ENCODE results near the gene GPR158.

Gene GPR158

DNA sequence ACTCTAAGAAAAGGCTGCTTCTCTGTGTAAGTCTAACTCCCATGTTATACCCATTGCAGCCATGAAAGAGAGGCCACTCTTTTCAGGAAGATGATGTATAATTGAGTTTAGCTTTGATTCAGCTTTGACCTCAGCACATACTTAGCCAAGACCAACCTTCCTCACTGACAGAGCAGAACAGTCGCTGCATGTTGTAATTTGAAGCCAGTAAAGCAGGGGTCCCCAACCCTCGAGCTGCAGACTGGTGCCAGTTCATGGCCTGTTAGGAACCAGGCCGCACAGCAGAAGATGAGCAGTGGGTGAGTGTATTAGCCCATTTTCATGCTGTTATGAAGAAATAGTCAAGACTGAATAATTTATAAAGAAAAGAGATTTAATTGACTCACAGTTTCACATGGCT lies 223.9 kb downstream of the GPR158 start:
- no peak for DNase-seq (ENCODE audit: low read depth)

DNA sequence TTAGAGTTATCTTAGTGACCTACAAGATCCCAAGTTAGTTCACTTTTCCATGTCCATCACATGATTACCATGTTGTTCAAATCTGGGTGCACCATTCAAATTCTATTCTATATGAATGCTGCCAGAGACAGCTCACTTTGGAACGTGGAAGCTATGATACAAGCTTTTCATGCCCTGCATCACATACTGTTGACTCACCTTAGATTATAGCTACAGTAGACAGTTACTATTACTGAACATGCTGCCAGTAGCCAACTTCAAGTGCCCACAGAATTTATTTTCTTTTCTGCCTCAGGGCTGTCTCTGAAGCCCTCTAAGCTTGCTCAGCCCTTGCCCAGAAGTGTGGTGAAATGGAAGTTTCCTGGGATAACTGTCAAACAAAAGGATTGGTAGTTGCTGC lies 231.1 kb downstream of the GPR158 start:
- no peak for DNase-seq (ENCODE audit: low read depth)

DNA sequence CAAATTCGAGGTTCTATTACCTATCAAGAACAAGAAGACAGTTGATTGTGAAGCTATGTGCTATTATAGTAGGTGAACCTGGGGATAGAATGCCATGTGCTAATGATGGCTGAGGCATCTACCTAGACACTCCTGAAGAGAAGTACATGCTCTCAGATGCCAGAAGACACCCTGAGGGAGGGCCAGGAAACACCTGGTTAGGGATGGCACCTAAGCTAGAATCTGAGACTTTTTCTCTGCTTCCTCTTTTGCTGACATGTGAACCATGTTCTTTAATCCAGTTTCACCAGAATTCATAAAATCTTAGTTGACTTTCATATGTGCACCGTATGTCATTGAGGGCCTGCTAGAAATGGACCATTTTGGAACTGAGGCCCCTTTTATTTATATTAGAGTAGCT lies 242.8 kb downstream of the GPR158 start:
- DNase-seq (ENCODE audit: low read depth), result no peak

DNA sequence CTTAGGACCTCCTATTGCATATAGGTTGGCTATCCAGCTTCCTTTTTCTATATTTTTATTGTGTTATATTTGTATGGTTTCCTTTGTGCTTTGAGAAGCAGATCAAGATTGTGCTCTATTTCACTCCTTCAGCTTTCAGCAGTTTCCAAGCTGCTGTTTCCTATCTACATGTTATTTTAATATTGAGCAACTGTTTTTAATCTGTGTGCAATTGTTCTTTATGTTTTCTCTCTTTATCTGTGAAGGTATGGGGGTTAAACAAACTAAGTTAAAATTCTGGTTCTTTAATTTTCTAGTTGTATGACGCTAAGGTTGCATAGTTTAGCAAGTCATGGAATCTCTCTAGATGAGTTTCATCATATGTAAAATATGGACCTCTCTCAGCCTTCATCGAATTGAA lies 251.0 kb downstream of the GPR158 start:
- no peak for DNase-seq (ENCODE audit: low read depth)

DNA sequence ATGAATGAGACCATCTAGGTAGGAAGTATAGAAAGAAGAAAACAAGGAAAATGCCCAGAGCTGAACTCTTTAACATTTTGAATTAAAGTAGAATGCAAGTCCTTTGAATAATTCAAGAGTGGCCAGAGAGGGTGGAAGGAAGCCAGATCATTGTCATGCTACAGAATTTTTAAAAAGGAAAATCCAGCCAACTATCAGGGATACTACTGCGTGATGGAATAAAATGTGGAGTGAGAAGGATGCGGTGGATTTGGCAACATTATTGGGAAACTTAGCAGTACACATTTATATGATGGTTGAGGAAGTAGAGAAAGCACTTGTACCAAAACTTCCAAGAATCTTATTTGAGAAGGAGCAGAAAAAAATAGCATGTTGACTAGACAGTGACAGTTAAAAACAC lies 261.6 kb downstream of the GPR158 start:
- no peak for DNase-seq (ENCODE audit: low read depth)

DNA sequence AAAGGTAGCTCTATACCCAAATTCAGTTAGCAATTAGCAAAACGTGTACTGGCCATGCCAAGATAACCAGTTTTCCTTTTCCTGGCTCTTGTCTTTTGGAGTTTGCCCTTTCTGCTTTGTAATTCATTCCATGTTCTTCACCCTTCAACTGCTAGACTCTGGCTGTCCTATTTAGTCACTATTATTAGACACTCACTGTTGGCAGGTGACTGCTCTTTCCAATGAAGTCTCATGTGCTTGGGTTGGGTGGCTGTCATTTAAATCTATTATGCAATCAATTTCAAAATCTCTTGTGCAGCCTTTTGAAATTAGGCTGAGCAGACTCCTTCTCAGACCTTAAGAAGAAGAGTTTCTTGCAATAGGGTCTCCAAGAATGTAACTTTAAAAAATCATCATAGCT lies 266.5 kb downstream of the GPR158 start:
- DNase-seq (ENCODE audit: low read depth), result no peak

DNA sequence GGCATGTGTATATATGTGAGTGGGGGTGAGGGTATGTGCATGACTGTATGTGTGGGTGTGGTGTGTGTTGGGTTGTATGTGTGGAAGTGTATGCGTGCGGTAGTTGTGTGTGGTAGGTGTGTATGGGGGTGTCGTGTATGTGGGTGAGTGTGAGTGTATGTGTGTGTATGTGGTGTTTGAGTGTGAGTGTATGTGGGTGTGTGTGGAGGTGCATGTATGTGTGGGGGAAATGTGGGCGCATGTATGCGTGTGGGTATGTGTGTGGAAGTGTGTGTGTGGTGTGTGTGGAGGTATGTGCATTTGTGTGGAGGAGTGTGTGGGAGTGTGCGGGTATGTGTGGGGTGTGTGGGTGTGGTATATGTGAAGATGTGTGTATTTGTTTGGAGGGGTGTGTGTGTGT lies 269.5 kb downstream of the GPR158 start:
- no peak for DNase-seq (ENCODE audit: low read depth)

DNA sequence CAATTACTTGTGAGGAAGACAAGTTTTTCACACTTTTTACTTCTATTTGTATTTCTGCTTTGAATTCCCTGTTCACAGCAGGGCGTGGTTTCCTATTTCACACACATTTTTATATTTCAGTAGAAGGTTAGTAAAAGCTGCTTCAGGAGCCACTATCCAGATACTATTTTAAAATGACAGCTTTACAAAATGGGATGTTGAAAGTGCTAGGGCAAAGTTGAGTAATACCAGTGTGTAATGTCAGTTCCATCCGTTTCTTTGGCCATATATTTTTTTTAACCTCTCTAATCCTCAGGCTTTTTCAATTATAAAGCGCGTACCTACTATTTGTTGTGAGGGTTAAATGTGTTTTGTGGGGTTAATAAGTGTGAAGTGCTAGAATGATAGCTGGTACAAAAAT lies 276.6 kb downstream of the GPR158 start:
- DNase-seq (ENCODE audit: low read depth), result no peak

DNA sequence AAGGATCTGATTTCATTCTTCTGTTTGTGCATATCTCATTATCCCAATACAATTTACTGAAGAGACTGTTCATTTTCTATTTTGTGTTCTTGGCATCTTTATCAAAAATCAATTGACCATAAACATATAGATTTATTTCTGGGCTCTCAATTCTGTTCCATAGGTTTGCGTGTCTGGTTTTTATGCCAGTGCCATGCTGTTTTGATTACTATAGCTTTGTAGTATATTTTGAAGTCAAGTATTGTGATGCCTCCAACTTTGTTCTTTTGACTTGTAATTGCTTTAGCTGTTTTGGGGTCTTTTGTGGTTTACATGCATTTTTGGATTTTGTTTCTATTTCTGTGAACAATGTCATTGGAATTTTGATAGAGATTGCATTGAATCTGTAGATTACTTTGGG lies 278.8 kb downstream of the GPR158 start:
- no peak for DNase-seq (ENCODE audit: low read depth)

DNA sequence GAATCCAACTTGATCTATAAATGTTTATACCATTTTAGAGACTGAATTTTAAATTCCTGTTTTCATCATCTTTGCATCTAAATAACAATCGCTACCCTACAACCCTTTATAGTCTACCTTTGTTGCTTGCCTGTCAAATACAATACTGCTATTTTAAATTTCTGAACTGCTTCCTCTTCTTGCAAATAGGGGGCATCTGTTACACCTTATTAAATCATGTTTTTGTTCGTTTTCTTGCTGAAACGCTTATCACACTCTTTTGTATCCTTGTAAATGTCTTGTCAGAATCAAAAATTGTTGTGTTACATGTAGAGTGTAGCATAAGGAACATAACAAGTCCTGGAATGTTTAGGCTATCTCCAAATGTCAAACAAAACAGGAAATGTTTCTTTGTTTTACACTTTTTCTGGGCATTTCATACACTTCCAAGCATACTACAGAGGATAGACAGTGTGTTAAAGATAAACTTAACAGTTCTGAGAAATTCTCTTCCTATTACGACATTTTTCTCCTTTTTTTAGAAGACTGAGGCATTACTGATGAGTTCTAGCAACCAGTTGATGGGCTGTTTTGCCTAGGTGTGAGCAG lies 281.3 kb downstream of the GPR158 start:
- DNase-seq (ENCODE audit: low read depth), result no peak

DNA sequence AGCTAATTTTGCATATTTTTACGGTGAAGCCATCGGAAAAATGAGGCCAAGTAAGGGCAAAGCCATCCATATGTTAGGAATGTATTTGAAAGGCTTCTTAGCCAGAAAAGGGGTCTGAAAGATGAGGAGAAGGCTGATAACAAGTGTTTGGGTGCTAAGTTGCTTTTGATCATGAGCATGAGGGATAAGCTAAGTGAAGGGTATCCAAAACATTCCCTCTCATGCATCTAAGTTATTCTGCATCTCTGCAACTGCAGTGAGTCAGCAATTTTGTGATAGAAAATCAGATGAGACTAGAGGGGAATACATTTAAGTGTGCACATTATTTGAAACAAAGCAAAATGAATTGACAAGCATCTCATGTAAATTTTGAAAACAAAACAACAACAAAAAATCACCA lies 282.8 kb downstream of the GPR158 start:
- DNase-seq (ENCODE audit: low read depth), result no peak

DNA sequence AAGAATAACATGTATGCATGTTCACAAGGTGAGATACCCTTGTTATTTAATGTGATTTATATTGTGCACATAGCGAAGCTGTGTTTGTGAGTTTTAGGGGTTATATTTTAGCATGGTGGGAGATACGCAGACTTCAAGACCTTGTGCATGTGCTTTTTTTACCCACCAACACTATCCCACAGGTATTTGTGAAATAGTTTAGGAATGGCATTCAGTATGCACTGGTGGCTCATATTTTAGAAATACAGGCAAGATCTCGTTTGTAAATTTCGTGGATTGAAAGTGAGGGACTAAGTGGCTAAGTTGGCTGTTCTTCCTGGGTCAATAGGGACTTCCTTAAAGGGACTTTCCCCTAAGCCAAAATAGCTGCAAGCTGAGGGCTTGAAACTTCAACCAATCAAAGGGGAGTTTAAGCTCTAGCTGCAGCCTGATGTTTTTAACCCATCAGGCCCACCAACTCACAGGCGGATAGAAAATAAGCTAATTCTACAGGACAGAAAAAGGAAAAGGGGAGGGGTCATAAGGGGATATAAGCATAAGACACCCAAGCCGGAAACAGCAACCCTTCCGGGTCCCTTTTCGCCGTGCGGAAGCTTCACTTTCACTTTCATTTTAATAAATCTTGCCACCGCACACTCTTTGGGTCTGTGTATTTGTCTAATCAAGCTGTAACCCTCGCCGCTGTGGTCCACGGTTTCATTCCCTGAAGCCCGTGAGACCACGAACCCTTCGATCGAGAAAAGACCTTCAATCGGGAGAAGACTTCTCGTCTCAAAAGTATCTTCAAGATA lies 291.0 kb downstream of the GPR158 start:
- DNase-seq (ENCODE audit: low read depth), result no peak

DNA sequence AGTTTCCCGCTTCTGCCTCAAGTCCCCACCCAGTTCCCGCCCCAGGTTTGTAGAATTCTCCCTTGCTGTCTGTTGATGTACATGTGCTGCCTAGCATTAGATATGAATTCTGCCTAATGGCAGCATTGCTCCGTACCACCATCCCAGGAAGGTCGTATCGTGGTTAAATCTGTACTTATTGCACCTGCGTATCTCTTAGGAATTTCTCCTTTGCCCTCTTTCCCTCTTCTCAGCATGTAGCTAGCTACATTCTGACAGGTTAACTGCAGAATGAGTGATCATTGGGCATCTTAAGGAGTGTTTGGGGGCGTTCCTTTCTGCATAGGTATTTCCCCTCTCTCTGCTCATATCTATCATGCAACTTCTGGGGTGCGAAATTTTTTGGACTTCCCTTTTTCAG lies 293.1 kb downstream of the GPR158 start:
- no peak for DNase-seq (ENCODE audit: low read depth)

DNA sequence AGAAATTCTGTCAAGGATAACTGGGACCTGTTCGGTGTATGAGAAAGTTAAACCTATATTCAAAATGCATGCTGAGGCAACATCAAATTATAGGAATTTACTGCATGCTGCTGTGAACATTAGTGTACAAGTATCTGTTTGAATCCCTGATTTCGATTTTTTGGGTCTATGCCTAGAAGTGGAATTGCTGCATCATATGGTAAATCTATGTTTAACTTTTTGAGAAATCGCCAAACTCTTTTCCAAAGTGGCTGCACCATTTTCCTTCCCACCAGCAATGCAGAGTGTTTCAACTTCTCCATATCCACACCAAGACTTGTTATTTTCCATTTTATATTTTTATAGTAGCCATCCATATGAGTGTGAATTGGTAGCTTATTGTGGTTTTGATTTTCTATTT lies 306.7 kb downstream of the GPR158 start:
- DNase-seq (ENCODE audit: low read depth), result no peak

DNA sequence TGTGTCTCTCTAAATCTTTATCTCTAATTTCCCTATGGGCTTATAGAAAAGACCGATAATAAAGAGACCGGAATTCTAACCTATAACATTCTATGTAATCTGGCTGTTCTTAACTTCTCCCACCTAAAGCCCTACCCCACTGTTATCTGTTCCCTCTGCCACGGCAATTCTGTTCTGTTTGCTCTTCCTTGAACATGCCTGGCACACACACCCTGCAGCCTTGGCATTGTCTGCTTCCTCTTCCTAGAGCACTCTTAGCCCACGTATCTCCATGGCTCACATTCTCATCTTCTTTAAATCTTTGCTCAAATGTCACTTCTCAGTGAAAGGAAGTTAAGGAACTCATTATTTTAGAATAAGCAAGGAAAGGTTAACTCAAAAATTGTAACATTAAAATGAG lies 309.2 kb downstream of the GPR158 start:
- no peak for DNase-seq (ENCODE audit: low read depth)

DNA sequence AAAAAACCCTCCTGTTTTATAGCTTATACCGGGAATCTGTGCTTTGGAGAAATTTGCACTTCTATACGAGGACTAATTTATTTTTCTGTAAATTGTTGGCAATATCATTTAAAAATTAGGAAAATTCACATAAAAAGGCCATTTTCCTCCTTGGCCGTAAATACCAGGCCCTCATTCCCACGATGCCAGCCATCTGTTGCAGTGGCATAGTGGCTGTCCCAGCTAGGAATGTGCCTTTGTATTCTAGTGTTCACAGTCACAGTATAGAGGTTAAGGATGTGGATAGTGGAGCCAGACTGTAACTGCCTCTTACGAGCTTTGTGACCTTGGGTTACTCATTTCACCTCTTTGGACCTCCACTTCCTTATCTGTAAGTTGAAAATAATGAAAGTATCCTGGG lies 312.5 kb downstream of the GPR158 start:
- no peak for DNase-seq (ENCODE audit: low read depth)

DNA sequence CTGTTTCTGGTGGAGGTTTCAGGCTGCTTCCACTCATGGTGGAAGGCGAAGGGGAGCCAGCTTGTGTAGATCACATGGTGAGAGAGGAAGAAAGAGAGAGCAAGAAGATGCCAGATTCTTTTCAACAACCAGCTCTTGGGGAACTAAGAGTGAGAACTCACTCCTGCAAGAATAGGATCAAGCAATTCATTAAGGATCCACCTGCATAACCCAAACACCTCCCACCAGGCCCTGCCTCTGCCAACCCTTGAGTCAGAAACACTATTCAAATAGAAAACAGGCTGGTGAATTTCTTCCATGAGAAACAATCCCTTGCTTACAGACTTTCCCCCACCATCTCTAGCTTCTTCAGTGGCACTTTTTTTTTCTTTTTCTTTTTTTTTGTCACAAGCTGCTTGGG lies 317.2 kb downstream of the GPR158 start:
- DNase-seq (ENCODE audit: low read depth), result no peak

DNA sequence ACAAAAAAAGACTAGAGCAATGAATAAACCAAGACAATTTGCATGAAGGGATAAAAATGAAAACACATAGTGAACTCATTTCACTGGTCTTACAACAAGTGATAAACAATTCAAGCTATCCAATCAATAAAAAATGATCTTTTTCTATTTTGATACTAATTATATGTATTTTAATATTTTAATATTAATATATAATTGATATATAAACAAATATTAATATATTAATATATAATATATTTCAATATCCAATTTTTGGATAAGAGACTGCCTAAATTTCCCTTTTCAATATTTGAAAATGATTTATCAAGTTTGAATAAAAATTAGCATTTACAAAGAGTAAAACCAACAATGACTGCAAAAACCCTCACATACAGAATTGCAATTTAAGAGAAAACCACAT lies 317.9 kb downstream of the GPR158 start:
- no peak for DNase-seq (ENCODE audit: low read depth)

DNA sequence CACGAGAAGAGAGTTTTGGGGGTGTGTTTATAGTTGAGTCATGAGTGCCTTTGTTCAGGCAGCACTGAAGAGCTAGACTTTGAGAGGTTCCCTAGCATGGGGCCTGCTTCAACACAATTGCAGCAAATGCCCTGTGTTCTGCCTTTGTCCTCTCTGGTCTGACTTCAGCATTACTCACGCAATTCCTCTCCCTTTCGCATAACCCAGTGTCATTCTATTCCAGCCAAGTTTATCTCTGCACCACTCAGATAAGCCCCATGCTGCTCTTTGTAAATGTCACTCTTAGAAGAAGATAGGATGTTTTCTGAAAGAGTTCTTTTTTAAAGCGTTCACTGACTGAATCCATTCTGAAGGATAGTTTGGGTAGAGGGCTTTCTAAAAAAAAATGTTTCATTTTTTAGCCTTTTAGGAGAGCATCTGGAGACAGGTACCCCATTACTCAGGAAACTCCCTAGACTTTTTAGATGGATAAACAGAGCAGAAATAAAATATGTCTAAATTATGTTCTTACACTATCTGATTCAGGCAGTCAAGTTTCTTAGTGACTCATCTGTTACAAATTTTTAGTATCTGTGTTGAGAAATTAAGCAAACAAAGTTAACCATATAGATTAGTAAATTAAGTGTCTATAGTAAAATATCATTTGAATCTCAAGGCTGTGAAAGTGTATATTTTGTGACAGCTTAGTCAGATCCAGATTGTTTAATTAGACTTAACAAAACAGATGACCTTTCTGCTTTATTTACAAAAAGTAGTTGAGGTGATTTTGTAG lies 318.5 kb downstream of the GPR158 start:
- DNase-seq (ENCODE audit: low read depth), result no peak

DNA sequence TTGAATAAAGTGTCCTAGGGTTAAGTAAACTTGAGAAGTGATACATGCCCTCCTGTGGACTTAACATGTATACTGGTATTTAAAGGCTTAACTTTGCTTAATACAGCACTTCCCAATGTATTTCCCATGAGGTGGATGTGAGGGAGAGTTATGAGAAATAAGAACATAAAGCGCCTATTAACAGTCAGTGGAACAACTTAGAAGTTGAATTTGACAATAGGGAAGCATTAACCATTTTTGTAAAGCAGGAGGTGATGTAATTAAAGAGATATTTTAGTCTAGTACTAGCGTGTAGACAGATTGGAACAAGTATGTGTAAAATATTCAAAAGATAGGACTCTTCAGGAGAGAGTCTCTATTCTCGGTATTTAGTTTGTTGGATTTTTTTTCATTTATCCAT lies 322.4 kb downstream of the GPR158 start:
- no peak for DNase-seq (ENCODE audit: low read depth)

DNA sequence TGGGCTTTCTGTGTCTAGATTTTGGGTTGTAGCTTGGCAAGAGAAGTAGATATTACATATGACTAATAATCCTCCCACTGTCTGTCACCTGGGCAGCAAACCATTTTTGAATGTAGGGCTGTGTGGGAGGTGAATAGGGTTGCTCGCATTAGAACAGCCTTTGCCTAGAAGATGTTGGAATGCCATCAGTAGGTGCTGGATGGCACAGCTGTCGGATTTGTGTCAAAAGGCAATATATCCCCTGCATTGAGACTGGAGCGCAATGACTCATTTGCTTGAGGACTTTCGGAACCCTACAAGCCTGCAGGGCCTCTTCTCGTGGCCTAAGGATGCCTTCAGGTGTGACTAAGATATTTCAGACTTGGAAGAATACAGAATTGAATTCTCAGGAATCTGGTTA lies 323.8 kb downstream of the GPR158 start:
- no peak for DNase-seq (ENCODE audit: low read depth)

DNA sequence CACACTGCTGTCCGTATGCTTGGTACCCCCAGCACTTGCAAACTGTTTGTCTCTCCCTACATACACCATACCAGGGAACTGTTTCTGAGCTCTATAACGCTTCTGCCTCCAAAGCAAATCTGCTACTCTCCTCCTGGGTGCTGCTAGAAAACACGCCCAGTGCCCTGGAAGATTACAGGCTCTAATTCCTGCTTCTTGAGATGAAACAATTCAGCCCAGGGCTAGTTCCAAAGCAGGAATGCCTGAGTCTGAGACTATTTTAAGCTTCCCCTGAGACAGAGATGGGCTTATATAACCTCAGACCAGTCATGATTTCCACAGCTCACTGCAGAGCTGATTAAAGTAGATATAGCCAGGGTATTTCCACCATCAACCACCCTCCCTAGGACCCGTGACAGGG lies 327.1 kb downstream of the GPR158 start:
- DNase-seq (ENCODE audit: low read depth), result no peak

DNA sequence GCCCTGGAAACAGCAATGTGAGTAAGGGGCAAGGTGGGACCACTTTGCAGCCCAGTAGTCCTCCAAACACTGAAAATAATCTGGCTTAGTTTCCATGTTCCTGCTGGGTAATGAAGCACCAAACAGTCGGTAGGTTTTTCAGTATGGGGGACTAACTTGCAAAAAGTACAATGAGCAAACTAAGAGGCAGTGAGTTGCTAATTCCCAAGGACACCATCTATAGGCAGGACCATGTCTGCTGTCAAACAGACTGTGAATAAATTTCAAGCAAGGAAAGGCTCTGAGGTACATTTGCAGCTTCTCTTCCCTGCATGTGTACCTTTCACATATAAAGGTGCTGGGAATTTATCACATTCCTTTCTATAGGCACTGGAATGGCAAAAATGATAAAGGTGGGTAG lies 327.7 kb downstream of the GPR158 start:
- DNase-seq (ENCODE audit: low read depth), result no peak

Data from activated T-cell treated with anti-CD3 and anti-CD28 coated beads for 1 hour (primary cell).